ENCODE data around the gene IL17RB.

IL17RB gene

GRCh38 chr3:53858096-53858741 is 11.9 kb downstream of the IL17RB start:
- in situ Hi-C loops (cut with MboI; ENCODE audit: low sequenced_read_pairs) = no loop called here

- in situ Hi-C loops (cut with MboI; ENCODE audit: low sequenced_read_pairs) = no loop called here
These were observed 12.8 kb downstream of the IL17RB start for GRCh38 chr3:53859178-53859577.

DNA sequence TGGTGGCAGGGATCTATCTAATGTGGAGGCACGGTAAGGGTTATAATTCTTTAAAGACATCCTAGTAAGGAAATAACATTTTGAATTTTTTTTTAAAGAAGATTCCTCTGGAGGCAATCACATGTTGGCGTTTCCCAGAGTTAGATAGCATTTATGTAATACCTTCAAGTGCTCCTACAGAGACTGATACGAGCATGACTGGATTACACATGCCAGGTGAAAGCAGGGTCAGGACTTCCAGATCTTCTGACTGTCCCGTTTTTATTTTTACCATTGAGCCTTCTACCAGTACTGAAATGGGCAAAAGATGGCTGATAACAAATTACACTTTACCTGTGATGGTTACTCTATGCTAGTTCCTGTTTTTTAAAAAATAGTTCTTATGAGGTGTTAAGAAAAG is 13.8 kb downstream of the IL17RB start:
- in situ Hi-C loops (cut with MboI; ENCODE audit: low sequenced_read_pairs) = no loop called here

GRCh38 chr3:53862241-53862640 is 15.9 kb downstream of the IL17RB start:
- in situ Hi-C loops (cut with MboI; ENCODE audit: low sequenced_read_pairs) = no loop called here

- in situ Hi-C loops (cut with MboI; ENCODE audit: low sequenced_read_pairs) = no loop called here
These were observed 16.8 kb downstream of the IL17RB start for GRCh38 chr3:53863145-53863544.

DNA sequence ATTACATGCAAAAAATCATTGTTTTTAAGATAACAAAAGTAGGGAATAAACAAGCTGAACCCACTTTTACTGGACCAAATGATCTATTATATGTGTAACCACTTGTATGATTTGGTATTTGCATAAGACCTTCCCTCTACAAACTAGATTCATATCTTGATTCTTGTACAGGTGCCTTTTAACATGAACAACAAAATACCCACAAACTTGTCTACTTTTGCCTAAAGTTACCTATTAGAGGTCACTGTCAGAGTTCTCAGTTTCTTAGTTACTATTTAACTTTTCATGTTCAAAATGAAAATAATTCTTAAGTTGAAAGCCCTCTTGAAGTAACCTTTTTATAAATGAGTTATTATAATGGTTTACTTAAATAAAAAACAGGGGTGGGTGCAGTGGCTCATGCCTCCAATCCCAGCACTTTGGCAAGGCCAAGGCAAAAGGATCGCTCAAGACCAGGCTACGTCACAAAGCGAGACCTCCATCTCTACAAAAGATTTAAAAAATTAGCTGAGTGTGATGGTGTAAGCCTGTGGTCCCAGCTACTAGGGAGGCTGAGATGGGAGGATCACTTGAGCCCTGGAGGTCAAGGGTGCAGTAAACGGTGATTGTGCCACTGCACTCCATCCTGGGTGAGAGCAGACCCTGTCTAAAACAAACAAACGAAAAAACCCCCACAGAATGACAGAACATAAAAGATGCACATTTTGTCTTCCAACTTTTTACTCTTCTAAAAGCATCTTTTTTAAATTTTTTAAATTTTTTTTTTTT is 19.5 kb downstream of the IL17RB start:
- in situ Hi-C loops (cut with MboI; ENCODE audit: low sequenced_read_pairs) = no loop called here

DNA sequence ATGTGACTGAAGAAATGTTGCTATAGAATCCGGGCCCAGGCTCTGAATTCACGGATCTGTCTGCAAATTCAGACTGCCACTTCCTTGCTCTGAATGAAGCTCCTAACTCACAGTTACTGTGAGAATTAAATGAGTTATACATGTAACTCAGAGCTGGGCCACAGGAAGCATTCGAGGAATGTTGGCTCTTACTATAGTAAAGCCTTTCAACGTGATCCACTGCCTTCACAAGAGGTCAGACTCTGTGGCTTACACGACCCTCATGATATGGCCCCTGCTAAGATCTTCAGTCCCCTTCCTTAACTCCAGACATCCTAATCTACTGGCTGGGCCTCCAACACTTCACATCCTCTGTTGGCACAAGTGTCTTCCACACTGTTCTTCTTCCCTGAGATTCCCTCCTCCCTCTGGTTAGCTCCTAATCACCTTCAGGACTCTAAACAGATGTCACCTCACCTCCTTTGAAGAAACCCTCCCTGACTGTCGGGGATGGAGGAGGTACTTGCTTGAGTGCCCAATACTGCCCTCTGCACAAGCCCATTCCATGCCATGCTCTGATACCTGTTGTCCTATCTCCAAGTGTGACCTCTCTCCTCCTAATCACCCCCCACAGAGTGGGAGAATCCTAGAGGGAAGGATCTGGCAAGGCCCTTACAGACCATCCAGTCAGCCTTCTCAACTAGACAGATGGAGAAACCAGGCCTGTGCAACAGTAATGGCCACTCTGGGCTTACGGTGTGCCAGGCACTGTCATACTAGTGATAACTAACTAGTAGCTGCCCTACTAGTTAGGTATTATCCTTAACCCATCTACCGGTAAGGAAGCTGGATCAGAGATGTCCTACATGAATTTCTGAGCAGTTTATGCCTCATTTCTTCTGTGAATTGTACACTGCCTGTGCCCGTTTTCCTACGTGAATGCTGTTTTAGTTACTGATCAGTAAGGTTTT is 34.3 kb downstream of the IL17RB start:
- in situ Hi-C loops (cut with MboI; ENCODE audit: low sequenced_read_pairs) = no loop called here

- in situ Hi-C loops (cut with MboI; ENCODE audit: low sequenced_read_pairs) = no loop called here
These were observed 35.6 kb downstream of the IL17RB start, which contains the start of gene ACTR8 for GRCh38 chr3:53881691-53882593. Gene ACTR8 (minus strand): TSS chr3:53882152. CDS start chr3:53882101, 51 bp downstream.

DNA sequence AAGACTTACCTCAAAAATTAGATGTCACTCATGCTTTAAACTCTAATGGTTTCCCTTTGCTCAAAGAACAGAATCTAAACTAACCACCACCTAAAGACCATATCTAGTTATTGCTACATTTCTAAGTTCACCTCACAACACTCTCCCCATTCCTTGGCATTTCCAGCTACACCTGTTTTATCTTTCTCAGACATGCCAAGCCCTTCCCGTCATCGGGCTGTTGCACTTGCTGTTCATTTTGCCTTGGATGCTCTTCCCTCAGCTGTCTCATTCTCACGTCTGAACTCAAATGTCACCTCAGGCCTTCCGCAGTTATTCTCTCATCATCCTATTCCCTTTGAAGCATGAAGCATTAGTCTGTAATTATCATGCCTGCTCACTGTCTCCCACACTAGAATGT is 36.6 kb downstream of the IL17RB start:
- in situ Hi-C loops (cut with MboI; ENCODE audit: low sequenced_read_pairs) = no loop called here

DNA sequence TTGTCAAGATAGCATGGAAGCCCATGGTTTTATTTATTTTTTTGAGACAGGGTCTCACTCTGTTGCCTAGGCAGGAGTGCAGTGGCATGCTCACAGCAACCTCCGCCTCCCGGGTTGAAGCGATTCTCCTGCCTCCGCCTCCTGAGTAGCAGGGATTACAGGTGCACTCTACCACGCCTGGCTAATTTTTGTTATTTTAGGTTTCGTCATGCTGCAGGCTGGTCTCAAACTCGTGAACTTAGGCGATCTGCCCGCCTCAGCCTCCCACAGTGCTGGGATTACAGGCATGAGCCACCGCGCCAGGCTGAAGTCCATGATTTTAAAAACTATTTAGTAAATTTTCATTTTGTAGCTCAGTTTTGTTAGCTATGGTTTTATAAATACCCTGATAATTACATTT is 38.3 kb downstream of the IL17RB start:
- in situ Hi-C loops (cut with MboI; ENCODE audit: low sequenced_read_pairs) = no loop called here

GRCh38 chr3:53885239-53885638 is 38.9 kb downstream of the IL17RB start:
- in situ Hi-C loops (cut with MboI; ENCODE audit: low sequenced_read_pairs) = no loop called here

DNA sequence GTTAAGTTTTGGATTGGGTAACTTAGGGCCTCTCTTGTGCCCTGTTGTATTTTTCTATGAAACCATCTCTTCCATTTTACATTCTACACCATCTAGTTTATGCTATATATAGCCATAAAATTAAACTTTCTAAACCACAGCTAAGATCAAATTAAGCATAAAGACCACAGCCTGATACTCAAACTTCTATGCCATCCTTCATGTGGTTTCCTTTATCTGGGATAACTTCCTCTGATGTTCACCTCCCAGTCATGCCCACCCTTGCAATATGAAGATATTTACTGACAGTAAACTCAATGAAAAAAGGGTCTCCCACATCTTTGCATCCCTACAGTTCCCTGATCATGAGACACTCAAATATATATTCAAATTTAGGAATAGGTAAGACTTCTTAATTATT is 41.1 kb downstream of the IL17RB start:
- in situ Hi-C loops (cut with MboI; ENCODE audit: low sequenced_read_pairs) = no loop called here

GRCh38 chr3:53888232-53888631 is 41.9 kb downstream of the IL17RB start:
- in situ Hi-C loops (cut with MboI; ENCODE audit: low sequenced_read_pairs) = no loop called here

DNA sequence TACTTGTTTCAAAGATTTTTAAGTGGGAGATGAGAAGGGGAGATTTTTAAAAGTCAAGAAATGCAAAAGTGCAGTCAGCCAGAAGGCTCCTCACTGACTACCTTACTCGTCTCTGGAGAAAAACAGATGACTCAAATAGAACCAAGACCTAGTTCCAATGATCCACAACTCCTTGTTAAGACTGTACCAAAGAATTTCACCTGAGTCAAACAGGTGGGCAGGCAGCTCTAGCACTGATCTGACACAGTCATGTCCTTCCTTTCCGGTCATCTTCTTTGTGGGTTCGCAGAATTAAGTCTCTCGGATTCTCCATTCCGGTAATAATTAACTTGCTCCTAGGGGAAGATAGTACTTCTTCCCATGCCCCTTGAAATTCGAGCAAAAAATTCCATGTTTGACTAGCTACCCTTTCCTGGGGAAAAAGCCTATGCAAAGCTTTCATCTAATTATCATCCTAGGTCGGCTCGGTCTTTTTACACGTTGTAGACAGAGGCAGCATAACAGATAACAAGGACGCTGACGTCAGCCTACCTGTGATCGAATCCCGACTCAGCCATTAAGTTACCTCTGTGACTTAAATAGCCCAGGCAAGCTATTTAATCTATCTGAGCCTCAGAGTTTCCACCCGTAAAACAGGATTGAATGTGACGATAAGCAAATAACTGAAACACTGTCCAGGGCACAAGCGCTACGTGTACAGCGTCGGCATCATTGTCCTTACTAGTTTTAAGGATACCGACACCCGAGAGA is 44.5 kb downstream of the IL17RB start:
- in situ Hi-C loops (cut with MboI; ENCODE audit: low sequenced_read_pairs) = no loop called here

- in situ Hi-C loops (cut with MboI; ENCODE audit: low sequenced_read_pairs) = no loop called here
These were observed 45.3 kb downstream of the IL17RB start, which contains the start of gene SELENOK for GRCh38 chr3:53891497-53892285. Gene SELENOK (minus strand): TSS chr3:53891859.

DNA sequence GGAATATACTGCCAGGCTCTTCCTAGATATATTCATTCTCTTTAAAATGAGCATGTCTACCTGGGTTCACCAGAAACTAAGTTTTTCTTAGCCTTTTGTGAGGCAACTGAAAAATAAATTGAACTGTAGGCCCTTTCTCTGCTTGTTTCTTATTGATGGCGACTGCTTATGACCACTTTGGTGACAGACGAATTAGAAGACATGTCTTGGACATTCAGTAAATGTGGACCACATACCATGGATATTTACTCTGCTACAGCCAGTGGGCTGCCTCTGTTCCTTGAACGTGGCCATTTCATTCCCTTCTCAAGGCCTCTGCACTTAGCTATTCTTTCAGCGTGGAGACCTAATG is 45.9 kb downstream of the IL17RB start:
- in situ Hi-C loops (cut with MboI; ENCODE audit: low sequenced_read_pairs) = no loop called here

GRCh38 chr3:53899750-53900149 is 53.4 kb downstream of the IL17RB start:
- in situ Hi-C loops (cut with MboI; ENCODE audit: low sequenced_read_pairs) = no loop called here

GRCh38 chr3:53900666-53901331 is 54.4 kb downstream of the IL17RB start:
- in situ Hi-C loops (cut with MboI; ENCODE audit: low sequenced_read_pairs) = no loop called here

Measured in HL-60/S4 treated with retinoic acid at 250 ng/mL for 4 days and 3 days (cell line).